A549 (cell line): ENCODE measurements around the gene PBX4.

Experiments used
- CTCF ChIP-seq: fragments of >200 bp; sonication (Bioruptor Twin); formaldehyde crosslinking; IDR thresholded peaks from 3 replicates; pipeline ENCODE4 v1.5.1; 2016
- EP300 ChIP-seq, 2 experiments: fragments of >200 bp; sonication (Bioruptor Twin); formaldehyde crosslinking; IDR thresholded peaks; 2 replicates in 1 of 2; 3 replicates in 1 of 2; pipeline ENCODE4 v1.6.1; 2016 to 2017
- GATA3 ChIP-seq: IDR thresholded peaks from 2 replicates; pipeline ENCODE4 v1.6.1; 2012; ENCODE audit warnings: borderline replicate concordance
- HDAC2 ChIP-seq: fragments of 200-600 bp; sonication (generic); IDR thresholded peaks from 2 replicates; pipeline ENCODE4 v1.6.1; 2016
- NR3C1 ChIP-seq: fragments of >200 bp; sonication (Bioruptor Twin); formaldehyde crosslinking; IDR thresholded peaks from 3 replicates; pipeline ENCODE4 v1.6.1; 2017
- PBX3 ChIP-seq: IDR thresholded peaks from 2 replicates; pipeline ENCODE4 v1.6.1; 2012
- POLR2A ChIP-seq: IDR thresholded peaks from 2 replicates; pipeline ENCODE4 v1.6.1; 2012; ENCODE audit warnings: mild to moderate bottlenecking, low read length
- POLR2AphosphoS2 ChIP-seq: conservative IDR thresholded peaks from 2 replicates; pipeline ENCODE4 v1.6.1; 2012; ENCODE audit warnings: low read length, improper control_type of control experiment, inconsistent platforms
- RAD21 ChIP-seq, 2 experiments: fragments of >200 bp in 1 of 2; sonication (Bioruptor Twin) in 1 of 2; formaldehyde crosslinking in 1 of 2; IDR thresholded peaks in 1 of 2; conservative IDR thresholded peaks in 1 of 2; 2 replicates in 1 of 2; 3 replicates in 1 of 2; pipeline ENCODE4 v1.6.1; 2012 to 2018; ENCODE audit warnings: inconsistent platforms in 1 of 2
- USF2 ChIP-seq: fragments of 450-650 bp; IDR thresholded peaks from 2 replicates; pipeline ENCODE4 v1.6.1; 2014; ENCODE audit warnings: antibody characterized with exemption

GRCh38 chr19:19531951-19532805 lies 86.3 kb downstream of the PBX4 start:
- TF ChIP-seq CTCF = peak; percentile 68
- TF ChIP-seq EP300 (IDR thresholded peaks at IDR 0.05) = no peak
- no peak for TF ChIP-seq POLR2A
- TF ChIP-seq USF2 = no peak
- TF ChIP-seq HDAC2 = no peak
- no peak for TF ChIP-seq PBX3
- TF ChIP-seq NR3C1 = no peak
- peak; percentile 71 to 80 for TF ChIP-seq RAD21 (conservative IDR thresholded peaks at IDR 0.05 in 1 of 2, IDR thresholded peaks at IDR 0.05 in 1 of 2)
- TF ChIP-seq GATA3 = no peak
- TF ChIP-seq POLR2AphosphoS2 = no peak
